GM12892 (cell line): ENCODE data around the gene PEX7.

Source experiments
- POLR2A ChIP-seq: IDR thresholded peaks from 2 replicates; pipeline ENCODE4 v1.6.1; 2011; ENCODE audit warnings: low read depth, low read length, control low read depth
- POLR2AphosphoS5 ChIP-seq: IDR thresholded peaks from 2 replicates; pipeline ENCODE4 v1.6.1; 2011; ENCODE audit warnings: low read depth, low read length, control low read depth
- TAF1 ChIP-seq: IDR thresholded peaks from 2 replicates; pipeline ENCODE4 v1.6.1; 2011; ENCODE audit warnings: low read depth, mild to moderate bottlenecking, control low read depth, low read length, borderline replicate concordance

GRCh38 chr6:136869451-136869850 lies 47.1 kb downstream of the PEX7 start:
- TF ChIP-seq POLR2AphosphoS5: no peak
- TF ChIP-seq POLR2A: no peak
- no peak for TF ChIP-seq TAF1
